ENCODE results near the gene OSTN. TPM values are rescaled to one million over a fixed set of nuclear protein-coding genes. Genes with fewer than 3 reads are reported as not detected.

The OSTN gene
- total and polyA plus RNA-seq, 2 donors (not counting 1 experiment from before 2014, with no cell fraction given) = not detected

GRCh38 chr3:191261304-191261638 lies 62.2 kb downstream of the OSTN start:
- H3K79me2 ChIP-seq (ENCODE audit: control insufficient read depth, insufficient read depth, low read length) = no peaks in the 10 kb centered on the region
- intact Hi-C loops (cut with micrococcal nuclease) = no loop called here
- H3K9ac ChIP-seq (ENCODE audit: low read length) = no peak overlapping the region
- H4K20me1 ChIP-seq (ENCODE audit: control insufficient read depth, insufficient read depth, low read length, poor library complexity, severe bottlenecking) = no peaks in the 10 kb centered on the region
- CTCF ChIA-PET = interaction anchor here (0.6 kb wide), 1 partner anchor 1451 kb away, joined by 3 read pairs; no protein-coding TSS in a partner anchor
- no peak overlapping the region for H3K4me2 ChIP-seq (replicated peaks; ENCODE audit: low read depth, low read length, poor library complexity, severe bottlenecking)
- no peaks in the 10 kb centered on the region for H3K9me3 ChIP-seq (ENCODE audit: control extremely low read depth in 1 of 3, control insufficient read depth in 2 of 3, insufficient read depth in 1 of 3, low read length in 2 of 3)
- no peaks in the 10 kb centered on the region for H3K27me3 ChIP-seq (replicated peaks in 1 of 4; ENCODE audit: control extremely low read depth in 1 of 4, control insufficient read depth in 3 of 4, insufficient read depth in 4 of 4, low read length in 3 of 4)
- H2AFZ ChIP-seq (ENCODE audit: insufficient read depth, low read depth, low read length, poor library complexity, severe bottlenecking) = peak overlapping the region; percentile 21
- H3K4me3 ChIP-seq (ENCODE audit: control extremely low read depth in 1 of 5, extremely low read depth in 1 of 5, insufficient read depth in 1 of 5, low read depth in 2 of 5, low read length in 4 of 5) = no peak overlapping the region
- peaks cover 27 to 50% of the 10 kb centered on the region in 2 donors for H3K4me1 ChIP-seq (ENCODE audit: control insufficient read depth in 2 of 2, insufficient read depth in 2 of 2, low read length in 2 of 2)
- ATAC-seq (ENCODE audit: low read depth) (no peak), DNase-seq (no peak)
- Mint-ChIP-seq H3K27ac (peak overlapping the region; percentile 87), H3K9me3 (ENCODE audit: insufficient read depth) (no peaks in the 10 kb centered on the region), H3K4me1 (peaks cover 52% of the 10 kb centered on the region), H3K27me3 (no peaks in the 10 kb centered on the region), H3K4me3 (no peak overlapping the region)
- POLR2A ChIA-PET = no interaction called here
- no peaks in the 10 kb centered on the region for H3K36me3 ChIP-seq (replicated peaks in 1 of 2; ENCODE audit: control extremely low read depth in 1 of 2, control insufficient read depth in 1 of 2, extremely low read depth in 1 of 2, insufficient read depth in 2 of 2, low read length in 1 of 2)
- H3K27ac ChIP-seq (ENCODE audit: low read length in 2 of 2) = peak overlapping the region in 1 of 2 donors; percentile 59
- no peak for TF ChIP-seq EZH2 (IDR thresholded peaks at IDR 0.05; ENCODE audit: borderline replicate concordance, insufficient read depth, low read depth, low read length, poor library complexity, severe bottlenecking)
- TF ChIP-seq, protein P1, sequence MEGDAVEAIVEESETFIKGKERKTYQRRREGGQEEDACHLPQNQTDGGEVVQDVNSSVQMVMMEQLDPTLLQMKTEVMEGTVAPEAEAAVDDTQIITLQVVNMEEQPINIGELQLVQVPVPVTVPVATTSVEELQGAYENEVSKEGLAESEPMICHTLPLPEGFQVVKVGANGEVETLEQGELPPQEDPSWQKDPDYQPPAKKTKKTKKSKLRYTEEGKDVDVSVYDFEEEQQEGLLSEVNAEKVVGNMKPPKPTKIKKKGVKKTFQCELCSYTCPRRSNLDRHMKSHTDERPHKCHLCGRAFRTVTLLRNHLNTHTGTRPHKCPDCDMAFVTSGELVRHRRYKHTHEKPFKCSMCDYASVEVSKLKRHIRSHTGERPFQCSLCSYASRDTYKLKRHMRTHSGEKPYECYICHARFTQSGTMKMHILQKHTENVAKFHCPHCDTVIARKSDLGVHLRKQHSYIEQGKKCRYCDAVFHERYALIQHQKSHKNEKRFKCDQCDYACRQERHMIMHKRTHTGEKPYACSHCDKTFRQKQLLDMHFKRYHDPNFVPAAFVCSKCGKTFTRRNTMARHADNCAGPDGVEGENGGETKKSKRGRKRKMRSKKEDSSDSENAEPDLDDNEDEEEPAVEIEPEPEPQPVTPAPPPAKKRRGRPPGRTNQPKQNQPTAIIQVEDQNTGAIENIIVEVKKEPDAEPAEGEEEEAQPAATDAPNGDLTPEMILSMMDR (IDR thresholded peaks at IDR 0.05) = no peak

- Histone ChIP-seq H3K4me3 (ENCODE audit: control extremely low read depth in 1 of 5, extremely low read depth in 1 of 5, insufficient read depth in 1 of 5, low read depth in 2 of 5, low read length in 4 of 5) (peak overlapping the region in 1 of 5 experiments; percentile 53), H3K27me3 (replicated peaks in 1 of 4; ENCODE audit: control extremely low read depth in 1 of 4, control insufficient read depth in 3 of 4, insufficient read depth in 4 of 4, low read length in 3 of 4) (no peaks in the 10 kb centered on the region), H3K36me3 (replicated peaks in 1 of 2; ENCODE audit: control extremely low read depth in 1 of 2, control insufficient read depth in 1 of 2, extremely low read depth in 1 of 2, insufficient read depth in 2 of 2, low read length in 1 of 2) (no peaks in the 10 kb centered on the region), H3K79me2 (ENCODE audit: control insufficient read depth, insufficient read depth, low read length) (no peaks in the 10 kb centered on the region), H4K20me1 (ENCODE audit: control insufficient read depth, insufficient read depth, low read length, poor library complexity, severe bottlenecking) (no peaks in the 10 kb centered on the region), H3K27ac (ENCODE audit: low read length in 2 of 2) (peak overlapping the region; percentile 21 to 38), H2AFZ (ENCODE audit: insufficient read depth, low read depth, low read length, poor library complexity, severe bottlenecking) (no peak overlapping the region), H3K4me1 (ENCODE audit: control insufficient read depth in 2 of 2, insufficient read depth in 2 of 2, low read length in 2 of 2) (peaks cover 20 to 43% of the 10 kb centered on the region in 2 donors), H3K9me3 (ENCODE audit: control extremely low read depth in 1 of 3, control insufficient read depth in 2 of 3, insufficient read depth in 1 of 3, low read length in 2 of 3) (no peaks in the 10 kb centered on the region), H3K9ac (ENCODE audit: low read length) (no peak overlapping the region), H3K4me2 (replicated peaks; ENCODE audit: low read depth, low read length, poor library complexity, severe bottlenecking) (peak overlapping the region; percentile 70)
- Mint-ChIP-seq H3K27me3 (no peaks in the 10 kb centered on the region), H3K4me1 (peaks cover 58% of the 10 kb centered on the region), H3K9me3 (ENCODE audit: insufficient read depth) (no peaks in the 10 kb centered on the region), H3K4me3 (no peak overlapping the region), H3K27ac (peak overlapping the region; percentile 37)
- no CpG with 5 or more reads among the region's 1 CpG for WGBS (ENCODE audit: insufficient coverage)
- ATAC-seq (ENCODE audit: low read depth) (no peak), DNase-seq (no peak)
- TF ChIP-seq EZH2 (IDR thresholded peaks at IDR 0.05; ENCODE audit: borderline replicate concordance, insufficient read depth, low read depth, low read length, poor library complexity, severe bottlenecking) = no peak
- TF ChIP-seq, protein P1 (IDR thresholded peaks at IDR 0.05) = no peak
- intact Hi-C loops (cut with micrococcal nuclease) = no loop called here
- ChIA-PET POLR2A (interaction anchor here (0.9 kb wide), 1 partner anchor 9 kb away, joined by 3 read pairs; no protein-coding TSS in a partner anchor), CTCF (interaction anchor here (1.0 to 1.7 kb wide), 3 partner anchors 9 to 17 kb away, joined by 4 to 5 read pairs (median 4); no protein-coding TSS in a partner anchor)
Measured at GRCh38 chr3:191262650-191263049, 63.6 kb downstream of the OSTN start.

All from B cell (primary cell).